Caco-2 (cell line): Measurements from ENCODE around the gene TNFRSF9. TPM values are rescaled to one million over a fixed set of nuclear protein-coding genes. Genes with fewer than 3 reads are reported as not detected.

Source experiments
- BruUV-seq: library from RNA; stranded (reverse); fragments of 400-500 nt; replicated peaks from 2 replicates; lab custom pipeline; 2021; lab: Mats Ljungman, UMichigan
- CTCF ChIA-PET: fragments of 300-600 bp; sonication (Branson Sonifier 250); formaldehyde crosslinking; loops from one replicate; lab custom pipeline; 2022; ENCODE audit warnings: antibody characterized with exemption; lab: Charles Lee
- POLR2A ChIA-PET: fragments of 300-600 bp; sonication (Branson Sonifier 250); formaldehyde crosslinking; loops from one replicate; lab custom pipeline; 2022; ENCODE audit warnings: antibody characterized with exemption; lab: Charles Lee
- DNase-seq, 2 experiments: peaks; one replicate each; pipeline versions ENCODE4 v3.0.0 to v3.0.0-alpha.2; 2020 to 2022
- H3K27me3 ChIP-seq: replicated peaks from 2 replicates; pipeline ENCODE4 v1.6.0; 2011; ENCODE audit warnings: low read length; ENCODE audit not compliant: control insufficient read depth, insufficient read depth
- H3K36me3 ChIP-seq: 2 replicates; pipeline ENCODE4 v1.5.1; 2011; ENCODE audit warnings: low read length; ENCODE audit not compliant: control insufficient read depth, insufficient read depth
- H3K4me1 ChIP-seq: fragments of 250-450 bp; sonication (Bioruptor Pico); 2 replicates; pipeline ENCODE4 v1.5.1; 2020; ENCODE audit warnings: mild to moderate bottlenecking
- H3K4me3 ChIP-seq: 2 replicates; pipeline ENCODE4 v1.5.1; 2011; ENCODE audit warnings: low read depth, mild to moderate bottlenecking, control low read depth, low read length
- H3K9me3 ChIP-seq: fragments of 250-450 bp; sonication (Bioruptor Pico); 2 replicates; pipeline ENCODE4 v1.5.1; 2020; ENCODE audit warnings: mild to moderate bottlenecking, moderate library complexity
- H3K27ac Mint-ChIP-seq: one replicate; pipeline ENCODE4 v1.8.0; 2022; ENCODE audit warnings: mixed read lengths; ENCODE audit not compliant: unreplicated experiment
- H3K27me3 Mint-ChIP-seq: one replicate; pipeline ENCODE4 v1.8.0; 2022; ENCODE audit warnings: mixed read lengths; ENCODE audit not compliant: insufficient read depth, unreplicated experiment
- H3K36me3 Mint-ChIP-seq: one replicate; pipeline ENCODE4 v1.8.0; 2022; ENCODE audit warnings: mild to moderate bottlenecking, mixed read lengths; ENCODE audit not compliant: insufficient read depth, unreplicated experiment
- H3K4me1 Mint-ChIP-seq: one replicate; pipeline ENCODE4 v1.8.0; 2022; ENCODE audit warnings: low read depth, mixed read lengths; ENCODE audit not compliant: unreplicated experiment
- H3K4me3 Mint-ChIP-seq: one replicate; pipeline ENCODE4 v1.8.0; 2022; ENCODE audit warnings: mild to moderate bottlenecking, moderate library complexity, mixed read lengths; ENCODE audit not compliant: unreplicated experiment
- H3K9me3 Mint-ChIP-seq: one replicate; pipeline ENCODE4 v1.8.0; 2022; ENCODE audit warnings: mixed read lengths; ENCODE audit not compliant: unreplicated experiment
- CTCF ChIP-seq, 2 experiments: fragments of 200-600 bp in 1 of 2; IDR thresholded peaks; 1 replicate in 1 of 2; 2 replicates in 1 of 2; pipeline versions ENCODE4 v1.5.1 to v1.8.0; 2011 to 2022; ENCODE audit warnings: antibody characterized with exemption in 1 of 2, control low read depth in 1 of 2, inconsistent platforms in 1 of 2, low read depth in 1 of 2, low read length in 1 of 2, mild to moderate bottlenecking in 1 of 2, moderate library complexity in 1 of 2; ENCODE audit not compliant: insufficient read depth in 1 of 2, severe bottlenecking in 1 of 2, unreplicated experiment in 1 of 2
- intact Hi-C: fragments of 100-400 bp; cut with micrococcal nuclease; formaldehyde crosslinking; loops from one replicate; pipeline ENCODE4 v1.10.0; 2022; ENCODE audit not compliant: unreplicated experiment
- total RNA-seq: library from RNA; stranded (reverse); gene quantifications from 2 replicates; pipeline ENCODE4 v1.2.3, GENCODE V29; 2022

TNFRSF9 gene
- total RNA-seq, 1 experiment from 2014 or later, result 0.54 TPM

GRCh38 chr1:7987528-7987927 lies 46.9 kb upstream of the TNFRSF9 start:
- peaks cover 66% of the 10 kb centered on the region for H3K36me3 Mint-ChIP-seq

GRCh38 chr1:7985851-7986612 lies 45.4 kb upstream of the TNFRSF9 start:
- Mint-ChIP-seq H3K4me1 (peaks cover 14% of the 10 kb centered on the region), H3K27ac (no peak overlapping the region), H3K9me3 (no peaks in the 10 kb centered on the region), H3K4me3 (no peak overlapping the region), H3K36me3 (peaks cover 79% of the 10 kb centered on the region), H3K27me3 (no peaks in the 10 kb centered on the region)
- intact Hi-C loops, result no loop called here
- Histone ChIP-seq H3K9me3 (no peaks in the 10 kb centered on the region), H3K27me3 (no peaks in the 10 kb centered on the region), H3K36me3 (peaks cover 4% of the 10 kb centered on the region; the same call in 1 of the 2 replicates), H3K4me3 (no peak overlapping the region), H3K4me1 (peaks cover 25% of the 10 kb centered on the region)
- BruUV-seq, result no TSS peak
- ChIA-PET CTCF (interaction anchor here (1.8 kb wide), 1 partner anchor 10 kb away, joined by 5 read pairs; no protein-coding TSS in a partner anchor), POLR2A (no interaction called here)
- no peak for TF ChIP-seq CTCF (IDR thresholded peaks at IDR 0.05; ENCODE audit: insufficient read depth in 1 of 2, low read depth in 1 of 2, low read length in 1 of 2, severe bottlenecking in 1 of 2, unreplicated experiment in 1 of 2)
- no peak for DNase-seq

More at GRCh38 chr1:7987528-7987927, 46.9 kb upstream of the TNFRSF9 start:
- H3K27ac Mint-ChIP-seq, result no peak overlapping the region
- ChIA-PET POLR2A (no interaction called here), CTCF (interaction anchor here (1.9 kb wide), 1 partner anchor 327 kb away, joined by 5 read pairs; no protein-coding TSS in a partner anchor)
- Histone ChIP-seq H3K4me1 (peaks cover 23% of the 10 kb centered on the region), H3K27me3 (no peaks in the 10 kb centered on the region), H3K9me3 (no peaks in the 10 kb centered on the region), H3K36me3 (peaks cover 4% of the 10 kb centered on the region; the same call in 1 of the 2 replicates), H3K4me3 (no peak overlapping the region)
- no peaks in the 10 kb centered on the region for H3K9me3 Mint-ChIP-seq
- H3K4me1 Mint-ChIP-seq, result peaks cover 14% of the 10 kb centered on the region
- no TSS peak for BruUV-seq
- intact Hi-C loops, result no loop called here
- DNase-seq, result no peak
- no peak for TF ChIP-seq CTCF (IDR thresholded peaks at IDR 0.05; ENCODE audit: insufficient read depth in 1 of 2, low read depth in 1 of 2, low read length in 1 of 2, severe bottlenecking in 1 of 2, unreplicated experiment in 1 of 2)
- no peaks in the 10 kb centered on the region for H3K27me3 Mint-ChIP-seq
- H3K4me3 Mint-ChIP-seq, result no peak overlapping the region

GRCh38 chr1:7984811-7985210 lies 44.2 kb upstream of the TNFRSF9 start:
- Histone ChIP-seq H3K9me3 (no peaks in the 10 kb centered on the region), H3K36me3 (peaks cover 4% of the 10 kb centered on the region; the same call in 1 of the 2 replicates), H3K27me3 (no peaks in the 10 kb centered on the region), H3K4me1 (peaks cover 25% of the 10 kb centered on the region), H3K4me3 (no peak overlapping the region)
- H3K4me1 Mint-ChIP-seq, result peaks cover 14% of the 10 kb centered on the region
- H3K4me3 Mint-ChIP-seq, result no peak overlapping the region
- TF ChIP-seq CTCF (IDR thresholded peaks at IDR 0.05; ENCODE audit: insufficient read depth in 1 of 2, low read depth in 1 of 2, low read length in 1 of 2, severe bottlenecking in 1 of 2, unreplicated experiment in 1 of 2), result no peak
- no peak for DNase-seq
- H3K27ac Mint-ChIP-seq, result no peak overlapping the region
- POLR2A ChIA-PET, result no interaction called here
- intact Hi-C loops, result loop anchor here (5.0 kb wide), 1 partner anchor 42 kb away; the partner anchor contains the start of gene ERRFI1
- H3K27me3 Mint-ChIP-seq, result no peaks in the 10 kb centered on the region
- peaks cover 84% of the 10 kb centered on the region for H3K36me3 Mint-ChIP-seq
- CTCF ChIA-PET, result interaction anchor here (1.8 kb wide), 1 partner anchor 9 kb away, joined by 5 read pairs; no protein-coding TSS in a partner anchor
- no TSS peak for BruUV-seq
- H3K9me3 Mint-ChIP-seq, result no peaks in the 10 kb centered on the region
